NOMO-1 treated with dmso at 0.1 percent for 144 hours (cell line): ENCODE results near the gene TES.
"Not testable (repeated sequence)": the region's sequence is repeated elsewhere in the genome, so short reads cannot be mapped to it uniquely, and the experiment has no call there.

Experiments
- DNase-seq: peaks from one replicate; lab custom pipeline; 2025; ENCODE audit not compliant: unreplicated experiment; lab: John Stamatoyannopoulos, UW

The TES gene

GRCh38 chr7:116241291-116241690, 31.0 kb downstream of the TES start:
- DNase-seq: no peak

- no peak for DNase-seq
These were observed 31.8 kb downstream of the TES start for GRCh38 chr7:116242178-116242577.

- no peak for DNase-seq
These were observed 32.4 kb downstream of the TES start for GRCh38 chr7:116242759-116243158.

DNA sequence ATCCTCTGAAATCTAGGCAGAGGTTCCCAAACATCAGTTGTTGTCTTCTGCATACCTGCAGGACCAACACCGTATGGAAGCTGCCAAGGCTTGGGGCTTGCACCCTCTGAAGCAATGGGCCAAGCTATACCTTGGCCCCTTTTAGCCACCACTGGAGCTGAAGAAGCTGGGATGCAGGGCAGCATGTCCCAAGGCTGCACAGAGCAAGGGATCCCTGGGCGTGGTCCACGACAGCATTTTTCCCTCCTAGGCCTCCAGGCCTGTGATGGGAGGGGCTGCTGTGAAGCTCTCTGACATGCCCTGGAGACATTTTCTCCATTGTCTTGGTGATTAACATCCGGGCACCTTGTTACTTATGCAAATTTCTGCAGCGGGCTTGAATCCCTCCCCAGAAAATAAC, 34.5 kb downstream of the TES start:
- not testable (repeated sequence) for DNase-seq

DNA sequence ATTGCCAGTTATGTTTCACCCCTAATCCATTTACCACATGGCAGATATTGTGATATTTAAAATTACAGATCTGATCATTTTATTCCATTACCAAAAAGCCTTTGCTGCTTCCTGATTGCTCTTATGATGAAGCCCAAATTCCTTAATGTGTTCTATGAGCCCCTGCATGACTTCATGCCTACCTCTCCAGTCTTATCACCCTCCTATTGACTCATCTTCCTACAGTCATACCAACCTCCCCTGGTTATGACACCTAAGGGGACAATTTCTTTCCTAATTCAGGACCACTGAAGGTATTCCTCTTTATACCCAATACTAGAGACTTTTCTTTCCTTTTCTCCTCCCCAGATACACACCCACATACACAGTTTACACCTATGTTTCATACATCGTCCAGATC, 36.0 kb downstream of the TES start:
- DNase-seq: no peak

DNA sequence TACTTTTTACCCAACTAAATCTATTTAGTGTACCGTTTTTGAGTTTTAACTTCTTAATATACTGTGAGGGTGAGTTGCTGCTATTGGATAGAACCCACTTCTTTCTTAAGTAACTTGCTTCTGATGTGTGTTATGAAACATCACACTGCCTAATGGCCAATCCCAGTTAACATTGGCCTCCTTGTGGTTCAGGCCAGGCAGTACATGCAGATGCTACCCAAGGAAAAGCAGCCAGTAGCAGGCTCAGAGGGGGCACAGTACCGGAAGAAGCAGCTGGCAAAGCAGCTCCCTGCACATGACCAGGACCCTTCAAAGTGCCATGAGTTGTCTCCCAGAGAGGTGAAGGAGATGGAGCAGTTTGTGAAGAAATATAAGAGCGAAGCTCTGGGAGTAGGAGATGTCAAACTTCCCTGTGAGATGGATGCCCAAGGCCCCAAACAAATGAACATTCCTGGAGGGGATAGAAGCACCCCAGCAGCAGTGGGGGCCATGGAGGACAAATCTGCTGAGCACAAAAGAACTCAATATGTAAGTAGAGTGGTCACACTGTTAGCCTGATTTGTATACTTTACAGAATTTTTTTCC, 39.7 kb downstream of the TES start:
- DNase-seq: no peak

- DNase-seq: no peak
These were observed 41.3 kb downstream of the TES start for GRCh38 chr7:116251675-116252074.

DNA sequence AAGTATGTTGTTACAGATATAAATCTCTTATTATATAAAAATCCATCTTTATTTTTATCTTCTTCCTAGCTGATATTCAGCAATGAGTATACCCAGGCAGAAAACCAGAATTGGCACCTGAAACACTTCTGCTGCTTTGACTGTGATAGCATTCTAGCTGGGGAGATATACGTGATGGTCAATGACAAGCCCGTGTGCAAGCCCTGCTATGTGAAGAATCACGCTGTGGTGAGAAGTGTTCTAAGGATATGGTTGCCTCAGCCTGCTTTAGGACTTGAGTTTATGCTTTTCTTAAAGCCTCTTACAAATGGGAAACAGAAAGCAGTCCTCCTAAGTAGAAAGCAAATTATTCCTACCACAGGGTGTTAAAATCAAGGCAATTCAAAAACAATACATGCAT, 41.9 kb downstream of the TES start:
- no peak for DNase-seq

DNA sequence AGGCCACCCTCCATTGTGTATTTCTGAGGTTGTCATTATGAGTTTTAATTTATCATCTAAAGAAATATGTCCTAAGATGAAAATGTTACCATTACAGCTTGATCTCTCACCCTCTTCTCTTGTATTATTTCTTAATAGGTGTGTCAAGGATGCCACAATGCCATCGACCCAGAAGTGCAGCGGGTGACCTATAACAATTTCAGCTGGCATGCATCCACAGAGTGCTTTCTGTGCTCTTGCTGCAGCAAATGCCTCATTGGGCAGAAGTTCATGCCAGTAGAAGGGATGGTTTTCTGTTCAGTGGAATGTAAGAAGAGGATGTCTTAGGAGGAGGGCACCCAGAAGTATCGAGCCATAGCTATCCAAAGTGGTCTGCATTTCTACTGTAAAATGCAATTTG, 46.8 kb downstream of the TES start:
- DNase-seq: no peak

DNA sequence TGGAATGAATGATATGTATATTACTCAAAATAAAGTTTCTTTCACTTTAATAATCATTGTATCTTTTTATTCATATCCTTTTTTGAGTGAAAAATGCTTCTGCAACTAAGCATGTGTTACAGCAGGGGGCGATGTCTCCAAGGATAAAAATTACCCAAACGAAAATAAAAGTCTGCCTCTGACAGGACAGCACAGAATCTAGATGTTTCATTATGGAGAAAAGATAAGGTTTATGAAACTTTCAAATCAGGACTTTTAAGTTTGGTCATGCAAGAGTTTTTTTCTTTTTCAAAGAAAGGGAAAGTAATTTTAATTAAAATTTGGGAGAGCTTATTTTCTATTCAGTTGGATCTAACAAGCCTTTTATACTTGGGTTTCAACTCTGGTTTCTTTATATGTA, 48.4 kb downstream of the TES start:
- DNase-seq: no peak

DNA sequence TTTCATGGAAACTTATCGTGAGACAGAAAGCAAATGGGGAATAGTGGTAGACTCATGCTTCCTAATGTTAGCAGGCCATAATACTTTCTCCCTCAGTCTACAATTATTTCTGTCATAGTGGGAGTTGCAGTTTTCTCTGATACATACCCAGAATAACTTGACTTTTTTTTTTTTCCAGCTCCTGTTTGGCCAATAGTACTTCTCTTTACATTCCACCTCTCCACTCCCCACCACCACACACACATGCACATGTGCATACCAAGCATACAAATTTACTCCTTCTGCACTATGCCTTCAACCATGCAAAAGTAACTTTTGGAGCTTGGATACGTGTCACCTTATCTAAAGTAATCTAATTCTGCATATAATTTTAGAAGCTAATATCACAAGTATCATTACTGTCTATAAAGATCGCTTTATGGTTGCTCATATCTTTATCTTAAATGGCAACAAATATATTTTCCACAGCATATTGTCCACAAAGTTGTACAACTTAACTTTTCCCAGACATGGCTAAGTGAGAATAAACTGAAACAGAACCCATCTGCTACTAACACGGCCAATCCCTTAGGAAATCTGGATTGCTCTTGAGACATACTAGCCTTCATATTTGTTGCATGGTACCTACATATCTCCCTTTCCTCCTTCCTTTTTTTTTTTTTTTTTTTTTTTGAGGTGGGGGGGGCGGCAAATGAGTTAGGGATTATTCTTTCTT, 49.0 kb downstream of the TES start:
- DNase-seq: no peak

- no peak for DNase-seq
These were observed 49.6 kb downstream of the TES start for GRCh38 chr7:116259871-116260440.

DNA sequence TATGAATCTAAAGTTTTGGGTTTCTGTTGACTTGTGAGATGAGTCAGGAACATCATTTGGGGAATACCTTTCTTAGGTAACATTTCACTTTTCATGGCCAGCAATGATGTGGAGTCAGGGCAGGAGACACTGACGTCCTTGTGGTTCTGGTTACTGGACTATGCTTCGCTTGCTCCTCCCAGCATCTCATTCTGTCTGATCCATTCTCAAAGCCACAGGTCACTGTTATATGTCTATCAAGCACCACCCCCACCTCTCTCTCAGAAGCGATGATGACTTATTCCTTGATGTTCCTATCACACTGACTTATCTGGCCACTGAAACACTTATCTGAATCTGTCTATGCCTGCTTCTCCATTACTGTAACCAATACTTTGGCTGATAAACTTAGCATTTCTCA, 51.6 kb downstream of the TES start:
- no peak for DNase-seq

DNA sequence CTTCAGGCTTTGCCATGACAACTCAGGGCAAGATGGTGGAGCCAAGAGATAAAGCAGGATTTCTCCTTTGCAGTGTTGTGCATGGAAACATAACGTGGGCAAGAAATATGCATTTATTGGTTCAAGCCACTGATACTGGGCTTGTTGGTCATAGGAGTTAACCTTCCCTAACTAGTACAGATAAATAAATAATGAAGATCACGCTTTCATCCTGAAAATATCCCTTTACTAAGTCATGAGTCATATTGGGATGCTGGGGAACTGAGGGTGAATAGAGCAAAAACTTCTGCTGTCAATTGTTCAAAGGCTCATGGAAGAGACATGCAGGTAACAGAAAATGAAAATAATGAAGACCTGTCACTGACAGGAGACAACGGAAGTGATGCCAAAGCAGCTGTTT, 55.5 kb downstream of the TES start:
- no peak for DNase-seq

GRCh38 chr7:116269466-116269865, 59.1 kb downstream of the TES start:
- no peak for DNase-seq

- no peak for DNase-seq
These were observed 61.0 kb downstream of the TES start for GRCh38 chr7:116271161-116271913.

DNA sequence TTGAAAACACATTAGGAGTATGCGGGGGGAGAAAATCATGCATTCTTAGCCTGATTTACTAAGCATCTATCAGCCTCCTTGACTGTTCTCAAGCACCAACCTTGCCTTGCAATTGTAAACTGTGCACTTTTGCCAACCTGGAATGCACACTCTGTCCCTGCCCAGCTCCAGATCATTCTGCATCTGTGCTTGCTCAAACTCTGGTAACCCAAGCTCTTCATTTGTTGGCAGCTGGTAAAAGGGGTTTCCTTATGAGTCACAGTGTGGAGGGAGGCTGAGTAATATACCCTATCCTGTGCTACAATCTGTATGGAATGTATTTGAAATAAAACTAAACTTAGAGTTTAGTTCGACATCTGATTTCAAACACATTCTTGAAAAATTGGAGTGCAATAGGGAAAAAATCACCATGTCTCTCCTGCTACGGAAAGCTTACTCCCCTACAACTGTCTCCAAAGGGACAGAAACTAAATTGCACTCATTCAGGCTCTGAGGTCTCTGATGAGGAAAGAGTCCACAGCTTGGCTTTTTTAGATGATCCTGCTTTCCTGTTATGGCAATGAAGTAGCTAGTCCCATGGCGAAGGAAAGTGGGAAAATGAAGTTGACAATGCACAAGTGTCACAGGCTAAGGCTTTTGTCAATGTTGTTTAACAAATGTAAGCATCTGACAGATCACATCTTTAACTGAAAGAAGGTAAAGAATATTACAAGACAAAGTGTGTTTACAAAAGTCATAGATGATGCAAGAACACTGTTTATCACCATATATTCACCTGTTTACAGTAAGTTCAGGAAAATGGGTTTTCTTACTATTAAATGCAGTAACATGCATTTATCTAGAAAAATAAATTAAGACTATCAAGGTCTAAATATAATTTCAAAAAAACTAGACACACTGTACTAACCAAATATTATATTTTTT, 61.9 kb downstream of the TES start:
- DNase-seq: no peak

- no peak for DNase-seq
These were observed 63.1 kb downstream of the TES start for GRCh38 chr7:116273283-116273917.

DNA sequence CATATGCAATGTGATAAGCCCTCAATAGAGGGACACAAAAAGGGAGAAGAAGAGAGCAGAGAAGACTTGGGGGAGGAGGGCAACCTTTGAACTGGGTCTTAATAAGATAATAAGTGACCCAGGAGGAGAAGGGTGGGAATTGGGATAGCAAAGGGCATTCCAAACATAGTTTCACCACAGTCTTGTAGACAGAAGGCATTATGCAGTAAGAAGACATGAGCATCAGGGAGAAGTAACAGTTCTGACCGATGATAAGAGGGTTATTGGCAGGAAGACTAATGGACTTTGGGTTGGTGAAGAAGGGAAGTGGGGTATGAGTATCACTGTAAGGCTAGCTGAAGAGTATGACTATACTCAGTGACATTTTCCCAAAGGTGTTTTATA, 63.6 kb downstream of the TES start:
- no peak for DNase-seq

DNA sequence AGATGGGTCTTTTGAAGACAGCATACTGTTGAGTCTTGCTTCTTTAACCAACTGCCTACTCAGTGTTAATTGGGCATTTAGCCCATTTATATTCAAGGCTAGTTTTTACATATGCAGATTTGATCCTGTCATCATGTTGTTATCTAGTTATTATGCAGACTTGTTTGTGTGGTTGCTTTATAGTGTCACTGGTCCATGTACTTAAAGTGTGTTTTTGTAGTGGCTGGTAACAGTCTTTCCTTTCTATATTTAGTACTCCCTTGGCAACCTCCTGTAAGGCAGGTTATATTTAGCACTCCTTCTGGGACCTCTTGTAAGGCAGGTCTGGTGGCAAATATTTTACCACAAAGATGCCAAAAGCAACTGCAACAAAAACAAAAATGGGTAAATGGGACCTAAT, 66.7 kb downstream of the TES start:
- DNase-seq: no peak

DNA sequence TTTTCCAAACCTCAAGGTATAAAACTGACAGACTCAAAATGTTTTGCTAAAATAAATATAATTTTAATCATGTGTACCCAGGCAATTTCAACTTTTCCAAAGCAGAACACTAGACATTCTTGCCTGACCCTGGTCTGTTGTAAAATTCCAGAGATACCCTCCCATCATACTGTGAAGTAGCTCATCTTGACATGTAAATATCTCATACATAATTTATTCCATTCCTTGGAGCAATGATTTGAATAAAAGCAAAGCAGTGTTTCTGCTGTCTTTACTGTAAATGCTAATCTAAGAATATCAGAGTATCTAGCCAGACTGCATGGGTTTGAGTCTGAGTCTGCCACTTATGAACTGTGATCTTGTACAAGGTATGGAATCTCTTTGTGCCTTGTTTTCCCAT, 68.9 kb downstream of the TES start:
- no peak for DNase-seq
